ENCODE measurements around the gene SIGLEC7.

The SIGLEC7 gene

DNA sequence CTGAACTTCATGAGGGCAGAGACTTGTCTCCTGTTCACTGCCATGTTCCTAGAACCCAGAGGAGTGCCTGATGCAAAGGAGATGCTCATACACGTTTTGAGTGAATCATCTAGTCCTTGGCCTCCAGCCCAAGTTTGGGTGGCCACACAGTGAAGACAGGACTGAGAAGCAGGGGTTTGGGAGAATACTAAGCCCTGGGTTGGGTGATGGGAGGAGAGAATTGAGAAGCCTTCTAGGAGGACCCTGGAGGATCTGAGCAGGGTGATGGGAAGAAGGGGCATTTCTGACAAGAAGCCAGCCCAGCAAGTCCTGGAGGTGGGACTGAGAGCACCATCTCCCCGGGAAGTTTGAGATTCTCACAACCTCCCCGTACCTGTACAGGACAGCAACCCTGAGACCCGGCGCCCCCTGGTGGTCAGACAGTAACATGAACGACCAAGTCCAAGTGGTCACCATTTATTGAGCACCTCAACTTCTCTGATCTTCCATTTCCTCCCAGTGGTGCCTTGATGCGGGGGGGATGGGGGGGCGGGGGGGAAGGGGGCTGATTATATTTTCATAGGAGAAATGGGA lies 44.8 kb upstream of the SIGLEC7 start:
- H3K4me3 ChIP-seq (ENCODE audit: low read depth, low read length): no peak overlapping the region
- peak; percentile 59 for DNase-seq (ENCODE audit: low read depth)
- TF ChIP-seq, protein P1, sequence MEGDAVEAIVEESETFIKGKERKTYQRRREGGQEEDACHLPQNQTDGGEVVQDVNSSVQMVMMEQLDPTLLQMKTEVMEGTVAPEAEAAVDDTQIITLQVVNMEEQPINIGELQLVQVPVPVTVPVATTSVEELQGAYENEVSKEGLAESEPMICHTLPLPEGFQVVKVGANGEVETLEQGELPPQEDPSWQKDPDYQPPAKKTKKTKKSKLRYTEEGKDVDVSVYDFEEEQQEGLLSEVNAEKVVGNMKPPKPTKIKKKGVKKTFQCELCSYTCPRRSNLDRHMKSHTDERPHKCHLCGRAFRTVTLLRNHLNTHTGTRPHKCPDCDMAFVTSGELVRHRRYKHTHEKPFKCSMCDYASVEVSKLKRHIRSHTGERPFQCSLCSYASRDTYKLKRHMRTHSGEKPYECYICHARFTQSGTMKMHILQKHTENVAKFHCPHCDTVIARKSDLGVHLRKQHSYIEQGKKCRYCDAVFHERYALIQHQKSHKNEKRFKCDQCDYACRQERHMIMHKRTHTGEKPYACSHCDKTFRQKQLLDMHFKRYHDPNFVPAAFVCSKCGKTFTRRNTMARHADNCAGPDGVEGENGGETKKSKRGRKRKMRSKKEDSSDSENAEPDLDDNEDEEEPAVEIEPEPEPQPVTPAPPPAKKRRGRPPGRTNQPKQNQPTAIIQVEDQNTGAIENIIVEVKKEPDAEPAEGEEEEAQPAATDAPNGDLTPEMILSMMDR (IDR thresholded peaks at IDR 0.05; ENCODE audit: low read depth, low read length): peak; percentile 47
- no peak for TF ChIP-seq MYC (IDR thresholded peaks at IDR 0.05; ENCODE audit: low read depth, low read length)
- no peak for TF ChIP-seq POLR2A (IDR thresholded peaks at IDR 0.05; ENCODE audit: extremely low read depth, insufficient read length)
- TF ChIP-seq, protein P2, sequence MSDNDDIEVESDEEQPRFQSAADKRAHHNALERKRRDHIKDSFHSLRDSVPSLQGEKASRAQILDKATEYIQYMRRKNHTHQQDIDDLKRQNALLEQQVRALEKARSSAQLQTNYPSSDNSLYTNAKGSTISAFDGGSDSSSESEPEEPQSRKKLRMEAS (IDR thresholded peaks at IDR 0.05; ENCODE audit: low read depth, low read length): no peak

DNA sequence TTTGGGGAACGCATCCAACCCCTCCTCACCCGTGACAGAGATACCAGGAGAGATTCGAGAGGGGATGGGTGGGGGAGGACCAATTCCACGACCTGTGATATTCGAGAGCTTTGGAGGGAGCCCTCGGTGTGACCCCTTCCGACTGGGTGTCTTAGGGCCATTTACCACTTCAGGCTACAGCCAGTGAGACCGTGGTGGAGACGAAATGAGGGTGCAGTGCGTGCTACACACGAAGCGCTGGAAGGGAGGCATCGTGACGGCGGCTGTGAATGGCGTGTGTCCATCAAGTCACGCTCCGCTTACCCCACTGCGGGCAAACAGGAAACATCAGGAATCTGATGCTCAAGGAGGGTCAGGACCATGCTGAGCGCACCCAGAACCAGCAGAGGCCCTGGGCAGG lies 44.3 kb upstream of the SIGLEC7 start:
- TF ChIP-seq, protein P1 (IDR thresholded peaks at IDR 0.05; ENCODE audit: low read depth, low read length): no peak
- TF ChIP-seq POLR2A (IDR thresholded peaks at IDR 0.05; ENCODE audit: extremely low read depth, insufficient read length) (no peak), MYC (IDR thresholded peaks at IDR 0.05; ENCODE audit: low read depth, low read length) (no peak)
- TF ChIP-seq, protein P2 (IDR thresholded peaks at IDR 0.05; ENCODE audit: low read depth, low read length): no peak
- no peak for DNase-seq (ENCODE audit: low read depth)
- H3K4me3 ChIP-seq (ENCODE audit: low read depth, low read length): no peak overlapping the region

DNA sequence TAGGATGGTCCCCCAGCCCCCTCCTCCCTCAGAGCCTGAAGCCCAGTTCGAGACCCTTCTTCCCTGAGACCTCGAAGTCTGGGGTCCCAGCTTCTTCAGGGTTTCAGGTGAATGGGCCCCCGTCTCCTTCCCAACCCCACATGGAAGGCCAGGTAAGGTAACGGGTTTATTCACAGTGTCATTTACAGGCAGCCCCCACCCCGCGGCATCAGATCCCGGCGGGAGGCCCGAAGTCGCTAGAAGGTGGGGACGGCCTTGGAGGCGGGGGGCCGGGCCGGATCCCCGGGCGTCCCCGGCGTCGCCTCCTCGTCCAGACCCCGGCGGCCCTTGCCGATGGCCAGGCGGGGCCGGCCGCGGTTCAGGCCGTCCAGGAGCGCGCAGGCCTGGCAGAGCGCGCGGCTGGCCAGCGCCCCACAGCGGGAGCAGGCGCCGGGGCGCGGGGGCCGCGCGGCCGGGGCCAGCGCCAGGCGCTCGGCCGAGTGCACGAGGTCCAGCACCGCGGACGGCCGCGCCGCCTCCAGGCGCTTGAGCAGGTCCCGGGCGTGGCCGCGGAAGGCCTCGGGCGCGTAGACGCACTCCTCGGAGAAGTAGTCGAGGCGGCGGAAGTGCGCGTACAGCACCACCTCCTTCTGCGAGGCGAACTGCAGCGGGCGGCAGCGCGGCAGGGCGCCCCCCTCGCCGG lies 43.6 kb upstream of the SIGLEC7 start:
- DNase-seq (ENCODE audit: low read depth): no peak
- TF ChIP-seq, protein P1 (IDR thresholded peaks at IDR 0.05; ENCODE audit: low read depth, low read length): no peak
- TF ChIP-seq MYC (IDR thresholded peaks at IDR 0.05; ENCODE audit: low read depth, low read length) (no peak), POLR2A (IDR thresholded peaks at IDR 0.05; ENCODE audit: extremely low read depth, insufficient read length) (no peak)
- TF ChIP-seq, protein P2 (IDR thresholded peaks at IDR 0.05; ENCODE audit: low read depth, low read length): no peak
- no peak overlapping the region for H3K4me3 ChIP-seq (ENCODE audit: low read depth, low read length)

DNA sequence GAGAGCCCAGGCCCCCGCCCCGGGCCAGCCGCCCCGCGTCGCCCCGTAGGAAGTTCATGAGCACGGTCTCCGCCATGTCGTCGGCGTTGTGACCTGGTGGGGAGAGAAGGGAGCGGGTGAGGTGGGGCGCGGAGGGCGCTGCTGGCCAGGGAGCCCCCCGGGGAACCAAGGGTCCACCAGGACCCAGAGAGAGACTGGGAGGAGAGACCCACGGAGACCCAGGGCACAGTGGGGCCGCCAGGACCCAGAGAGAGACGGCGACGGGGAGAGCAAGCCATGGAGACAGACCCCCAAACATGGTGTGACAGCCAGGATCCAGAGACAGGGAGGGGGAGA lies 43.1 kb upstream of the SIGLEC7 start:
- no peak for DNase-seq (ENCODE audit: low read depth)
- TF ChIP-seq, protein P1 (IDR thresholded peaks at IDR 0.05; ENCODE audit: low read depth, low read length): no peak
- TF ChIP-seq, protein P2 (IDR thresholded peaks at IDR 0.05; ENCODE audit: low read depth, low read length): no peak
- TF ChIP-seq MYC (IDR thresholded peaks at IDR 0.05; ENCODE audit: low read depth, low read length): no peak
- TF ChIP-seq POLR2A (IDR thresholded peaks at IDR 0.05; ENCODE audit: extremely low read depth, insufficient read length): no peak
- no peak overlapping the region for H3K4me3 ChIP-seq (ENCODE audit: low read depth, low read length)

DNA sequence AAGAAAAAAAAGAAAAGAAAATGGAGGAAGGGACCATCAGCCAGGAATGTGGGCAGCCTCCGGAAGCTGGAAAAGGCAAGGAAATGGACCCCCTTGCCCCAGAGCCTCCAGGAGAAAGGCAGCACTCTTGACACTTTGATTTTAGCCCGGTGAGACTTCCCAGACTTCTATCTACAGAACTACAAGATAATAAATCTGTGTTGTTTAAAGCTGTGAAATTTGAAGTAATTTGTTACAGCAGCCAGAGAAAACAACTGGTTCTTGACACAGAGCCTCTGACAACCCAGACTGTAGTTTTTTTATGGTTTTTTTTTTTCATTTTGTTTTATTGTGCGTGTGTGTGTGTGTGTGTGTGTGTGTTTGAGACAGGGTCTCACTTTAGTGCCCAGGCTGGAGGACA lies 41.5 kb upstream of the SIGLEC7 start:
- no peak for DNase-seq (ENCODE audit: low read depth)
- TF ChIP-seq MYC (IDR thresholded peaks at IDR 0.05; ENCODE audit: low read depth, low read length) (no peak), POLR2A (IDR thresholded peaks at IDR 0.05; ENCODE audit: extremely low read depth, insufficient read length) (no peak)
- TF ChIP-seq, protein P1 (IDR thresholded peaks at IDR 0.05; ENCODE audit: low read depth, low read length): no peak
- TF ChIP-seq, protein P2 (IDR thresholded peaks at IDR 0.05; ENCODE audit: low read depth, low read length): no peak
- no peak overlapping the region for H3K4me3 ChIP-seq (ENCODE audit: low read depth, low read length)

Data from NB4 (cell line).